Thyroid gland (tissue), 4 donors: ENCODE results near the gene MEGF6. TPM values are rescaled to one million over a fixed set of nuclear protein-coding genes. Genes with fewer than 3 reads are reported as not detected.

Experiments
- DNase-seq, 2 donors: peaks; one replicate each; pipeline ENCODE4 v3.0.0-alpha.2; 2019
- H3K27ac ChIP-seq, 3 donors: fragments of 200-600 bp; sonication (generic); 1 replicate in 2 of 3; 2 replicates in 1 of 3; pipeline ENCODE4 v1.5.1; 2016 to 2019; ENCODE audit warnings: mild to moderate bottlenecking in 1 of 3, moderate library complexity in 1 of 3
- H3K27me3 ChIP-seq: fragments of 200-600 bp; sonication (generic); one replicate; pipeline ENCODE4 v1.5.1; 2019
- H3K36me3 ChIP-seq, 2 donors: fragments of 200-600 bp; sonication (generic); one replicate each; pipeline ENCODE4 v1.5.1; 2016 to 2019
- H3K4me1 ChIP-seq, 2 donors: fragments of 200-600 bp; sonication (generic); one replicate each; pipeline ENCODE4 v1.5.1; 2017 to 2019
- H3K4me3 ChIP-seq, 3 donors: fragments of 200-600 bp; sonication (generic); replicated peaks in 1 of 3; 1 replicate in 2 of 3; 2 replicates in 1 of 3; pipeline ENCODE4 v1.5.1; 2016; ENCODE audit warnings: mild to moderate bottlenecking in 1 of 3
- H3K9me3 ChIP-seq: fragments of 200-600 bp; sonication (generic); one replicate; pipeline ENCODE4 v1.5.1; 2017
- CTCF ChIP-seq, 6 experiments: fragments of 200-600 bp in 3 of 6; fragments of 450-650 bp in 3 of 6; sonication (generic) in 3 of 6; IDR thresholded peaks; one replicate each; pipeline ENCODE4 v1.5.1; 2016 to 2019; ENCODE audit warnings: antibody characterized with exemption in 6 of 6, mild to moderate bottlenecking in 2 of 6, inconsistent platforms in 1 of 6, moderate library complexity in 1 of 6
- POLR2A ChIP-seq, 2 donors: fragments of 450-650 bp; IDR thresholded peaks; one replicate each; pipeline ENCODE4 v1.6.1; 2017; ENCODE audit warnings: antibody characterized with exemption in 2 of 2, mild to moderate bottlenecking in 2 of 2, moderate library complexity in 1 of 2
- WGBS, 2 donors: methylation state at CpG; one replicate each; pipeline ENCODE4 v1.1.5; 2017; 5-methylcytosine and 5-hydroxymethylcytosine counted together
- intact Hi-C: fragments of 100-400 bp; cut with DNase I; formaldehyde crosslinking; loops from one replicate; pipeline ENCODE4 v1.15.1; 2023
- total RNA-seq, 4 donors: library from RNA; depleted of rRNA; stranded (reverse); fragments of >200 nt; gene quantifications; one replicate each; pipeline ENCODE4 v1.2.3, GENCODE V29; 2016

MEGF6 gene
- total RNA-seq, 4 donors from 2014 or later, result 9.4 to 25.8 (median 21.8) TPM

DNA sequence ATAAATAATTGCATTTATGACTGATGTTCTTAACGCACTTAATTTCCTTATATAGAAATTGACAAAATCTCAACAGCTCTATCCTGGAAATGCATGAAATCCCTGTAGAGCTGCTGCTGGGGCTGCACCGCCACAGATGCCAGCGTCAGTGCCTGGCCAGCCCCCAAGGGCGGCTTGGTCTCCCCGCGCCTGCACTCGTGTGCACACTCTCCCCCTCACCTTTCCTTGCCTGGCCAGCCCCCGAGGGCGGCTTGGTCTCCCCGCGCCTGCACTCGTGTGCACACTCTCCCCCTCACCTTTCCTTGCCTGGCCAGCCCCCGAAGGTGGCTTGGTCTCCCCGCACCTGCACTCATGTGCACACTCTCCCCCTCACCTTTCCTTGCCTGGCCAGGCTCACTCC lies 24.8 kb upstream of the MEGF6 start:
- intact Hi-C loops, result no loop called here
- H3K27ac ChIP-seq, result no peak overlapping the region
- 93 to 96% methylated on average over 12 to 14 of the region's 14 CpGs for WGBS, 2 donors
- no peak overlapping the region for H3K4me3 ChIP-seq
- H3K36me3 ChIP-seq, result peaks cover 32 to 37% of the 10 kb centered on the region in 2 donors
- no peak for DNase-seq
- H3K27me3 ChIP-seq, result no peaks in the 10 kb centered on the region
- no peaks in the 10 kb centered on the region for H3K9me3 ChIP-seq
- no peak for TF ChIP-seq POLR2A (IDR thresholded peaks at IDR 0.05)
- no peak for TF ChIP-seq CTCF (IDR thresholded peaks at IDR 0.05)
- no peaks in the 10 kb centered on the region for H3K4me1 ChIP-seq

DNA sequence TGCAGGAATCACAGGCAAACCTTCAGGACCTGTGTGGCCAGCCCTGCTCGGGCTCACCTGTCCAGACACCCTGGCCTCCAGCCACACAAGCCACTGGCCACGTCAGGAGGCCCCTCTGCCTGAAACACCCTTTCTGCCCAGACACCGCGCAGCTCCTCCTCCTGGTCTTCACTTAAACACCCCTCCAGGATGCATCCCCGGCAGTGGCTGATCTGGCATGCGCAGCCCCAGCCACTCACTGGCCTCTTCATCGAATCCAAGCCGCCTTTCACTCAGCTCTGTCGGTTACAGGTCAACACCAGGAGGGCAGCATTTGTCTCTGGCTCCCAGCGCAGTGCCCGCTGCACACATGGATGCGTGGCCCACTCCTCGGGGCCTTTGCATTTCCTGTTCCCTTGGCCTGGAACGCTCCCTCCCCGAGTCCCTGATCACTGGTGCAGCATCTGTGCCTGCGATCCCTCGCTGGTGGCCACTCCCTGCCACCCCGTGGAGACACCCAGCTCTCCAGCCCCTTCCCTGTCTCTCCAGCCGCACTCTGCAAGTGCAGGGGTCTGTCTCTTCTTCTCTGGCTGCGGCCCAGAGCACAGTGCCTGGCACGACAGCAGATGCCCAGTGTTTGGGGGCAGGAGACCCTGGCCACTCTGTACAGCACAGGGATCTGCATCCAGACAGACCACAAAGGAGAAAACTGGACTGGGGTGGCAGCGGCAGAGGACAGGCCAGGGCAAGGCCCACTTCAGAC lies 22.9 kb upstream of the MEGF6 start:
- H3K36me3 ChIP-seq, result peaks cover 39 to 49% of the 10 kb centered on the region in 2 donors
- no peaks in the 10 kb centered on the region for H3K27me3 ChIP-seq
- no peak overlapping the region for H3K4me3 ChIP-seq
- no peak for DNase-seq
- WGBS, 2 donors, result 95% methylated on average over 22 of the region's 22 CpGs
- intact Hi-C loops, result no loop called here
- H3K27ac ChIP-seq, result no peak overlapping the region
- no peaks in the 10 kb centered on the region for H3K9me3 ChIP-seq
- TF ChIP-seq POLR2A (IDR thresholded peaks at IDR 0.05), result no peak
- no peak for TF ChIP-seq CTCF (IDR thresholded peaks at IDR 0.05)
- no peaks in the 10 kb centered on the region for H3K4me1 ChIP-seq

- peaks cover 40 to 54% of the 10 kb centered on the region in 2 donors for H3K36me3 ChIP-seq
- H3K4me1 ChIP-seq, result no peaks in the 10 kb centered on the region
- TF ChIP-seq POLR2A (IDR thresholded peaks at IDR 0.05) (no peak), CTCF (IDR thresholded peaks at IDR 0.05) (no peak)
- no peaks in the 10 kb centered on the region for H3K9me3 ChIP-seq
- intact Hi-C loops, result no loop called here
- WGBS, 2 donors, result 91 to 94% methylated on average over 23 to 28 of the region's 28 CpGs
- H3K27ac ChIP-seq, result no peak overlapping the region
- H3K27me3 ChIP-seq, result no peaks in the 10 kb centered on the region
- no peak for DNase-seq
- no peak overlapping the region for H3K4me3 ChIP-seq
Measured at GRCh38 chr1:3633344-3634058, 22.2 kb upstream of the MEGF6 start.

DNA sequence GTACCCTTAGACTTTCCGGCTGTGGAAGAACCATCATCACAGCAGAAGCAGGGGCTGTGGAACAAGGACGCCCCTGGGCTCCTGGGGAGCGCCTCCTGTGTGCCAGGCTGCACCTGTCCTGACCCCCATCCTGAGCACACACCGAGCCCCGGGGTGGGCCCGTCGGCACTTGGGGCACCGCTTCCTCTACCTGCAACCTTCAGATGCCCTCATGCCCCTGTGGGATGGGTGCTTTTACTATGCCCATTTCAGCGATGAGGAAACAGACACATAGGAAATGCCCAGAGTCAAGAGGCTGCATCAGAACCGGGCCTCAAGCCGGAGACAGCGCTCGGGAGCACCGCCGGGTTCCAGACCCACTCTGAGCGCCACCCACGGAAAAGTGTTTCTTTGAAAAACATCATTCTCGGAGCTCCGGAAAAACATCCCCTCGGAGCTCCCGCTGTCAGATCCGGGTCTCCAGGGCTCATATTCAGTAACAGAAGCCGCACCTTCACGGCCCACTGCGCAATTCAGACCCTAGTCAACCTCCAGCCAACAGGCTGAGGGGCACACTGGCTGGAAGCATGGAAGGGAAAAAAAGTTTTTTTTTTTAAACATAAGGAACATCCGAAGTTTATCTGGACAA lies 21.5 kb upstream of the MEGF6 start:
- H3K4me3 ChIP-seq, result no peak overlapping the region
- H3K36me3 ChIP-seq, result peaks cover 40 to 56% of the 10 kb centered on the region in 2 donors
- no peak for DNase-seq
- TF ChIP-seq CTCF (IDR thresholded peaks at IDR 0.05) (no peak), POLR2A (IDR thresholded peaks at IDR 0.05) (no peak)
- no peaks in the 10 kb centered on the region for H3K4me1 ChIP-seq
- WGBS, 2 donors, result 93 to 95% methylated on average over 11 to 26 of the region's 26 CpGs
- no peaks in the 10 kb centered on the region for H3K9me3 ChIP-seq
- H3K27me3 ChIP-seq, result no peaks in the 10 kb centered on the region
- intact Hi-C loops, result no loop called here
- H3K27ac ChIP-seq, result no peak overlapping the region

DNA sequence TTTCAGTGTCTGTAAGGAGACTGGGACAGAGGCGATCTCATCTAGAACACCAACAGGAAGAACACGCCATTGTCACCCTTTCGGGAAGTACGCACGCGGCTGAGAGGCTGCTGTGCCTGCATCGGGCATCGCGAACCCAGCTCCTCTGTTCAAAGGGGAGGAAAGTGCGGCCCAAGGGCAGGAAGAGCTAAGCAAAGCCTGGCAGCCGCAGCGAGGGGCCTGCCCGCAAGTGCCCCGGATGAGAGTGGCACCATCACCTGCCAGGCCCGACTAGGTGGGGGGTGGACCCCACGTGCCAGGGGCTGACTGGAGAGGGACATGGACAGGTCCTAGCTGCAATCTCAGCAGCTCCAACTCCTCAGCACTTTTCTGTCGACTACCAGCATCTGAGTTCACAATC lies 21.0 kb upstream of the MEGF6 start:
- TF ChIP-seq CTCF (IDR thresholded peaks at IDR 0.05) (no peak), POLR2A (IDR thresholded peaks at IDR 0.05) (no peak)

More for the DNA sequence above, 21.0 kb upstream of the MEGF6 start:
- Histone ChIP-seq H3K4me3 (no peak overlapping the region), H3K27me3 (no peaks in the 10 kb centered on the region), H3K36me3 (peaks cover 41 to 60% of the 10 kb centered on the region in 2 donors), H3K9me3 (no peaks in the 10 kb centered on the region), H3K4me1 (no peaks in the 10 kb centered on the region), H3K27ac (no peak overlapping the region)
- 96% methylated on average over 17 of the region's 17 CpGs for WGBS, 2 donors
- no peak for DNase-seq
- intact Hi-C loops, result no loop called here
